B cell (primary cell): Measurements from ENCODE around the gene SKAP1. TPM values are rescaled to one million over a fixed set of nuclear protein-coding genes. Genes with fewer than 3 reads are reported as not detected.

Source experiments
- ATAC-seq: fragments of 200-7000 bp; cut with Tn5 transposase; one replicate; pipeline ENCODE4 v1.10.0; 2021; ENCODE audit warnings: low read depth, mild to moderate bottlenecking, moderate number of reproducible peaks, moderate library complexity
- CTCF ChIA-PET: fragments of 350-600 bp; sonication (Branson Sonifier 250); formaldehyde crosslinking; loops from one replicate; lab custom pipeline; 2021; ENCODE audit warnings: antibody characterized with exemption, inconsistent platforms; lab: Charles Lee
- POLR2A ChIA-PET: fragments of 350-600 bp; sonication (Branson Sonifier 250); formaldehyde crosslinking; loops from one replicate; lab custom pipeline; 2021; ENCODE audit warnings: antibody characterized with exemption; lab: Charles Lee
- DNase-seq: peaks from one replicate; pipeline ENCODE4 v3.0.0; 2013
- H2AFZ ChIP-seq: 2 replicates; pipeline ENCODE4 v1.6.1; 2012; ENCODE audit warnings: mild to moderate bottlenecking, low read depth, low read length; ENCODE audit not compliant: insufficient read depth, poor library complexity, severe bottlenecking
- H3K27ac ChIP-seq, 2 donors: 1 replicate in 1 of 2; 2 replicates in 1 of 2; pipeline ENCODE4 v1.5.1; 2012 to 2013; ENCODE audit warnings: low read length in 2 of 2, mild to moderate bottlenecking in 2 of 2, moderate library complexity in 1 of 2
- H3K27me3 ChIP-seq, 4 experiments: fragments of 200-600 bp in 1 of 4; sonication (generic) in 1 of 4; replicated peaks in 1 of 4; 1 replicate in 2 of 4; 2 replicates in 2 of 4; pipeline versions ENCODE4 v1.6.1 to v1.7.0; 2013 to 2016; ENCODE audit warnings: low read length in 3 of 4, mild to moderate bottlenecking in 2 of 4, mixed read lengths in 1 of 4, moderate library complexity in 1 of 4; ENCODE audit not compliant: insufficient read depth in 4 of 4, control insufficient read depth in 3 of 4; ENCODE audit errors: control extremely low read depth in 1 of 4
- H3K36me3 ChIP-seq, 2 experiments: replicated peaks in 1 of 2; 1 replicate in 1 of 2; 2 replicates in 1 of 2; pipeline versions ENCODE4 v1.6.1 to v1.7.1; 2013; ENCODE audit warnings: low read length in 1 of 2; ENCODE audit not compliant: insufficient read depth in 2 of 2, control insufficient read depth in 1 of 2; ENCODE audit errors: control extremely low read depth in 1 of 2, extremely low read depth in 1 of 2
- H3K4me1 ChIP-seq, 2 donors: fragments of 200-600 bp in 1 of 2; sonication (generic) in 1 of 2; 1 replicate in 1 of 2; 2 replicates in 1 of 2; pipeline versions ENCODE4 v1.5.1 to v1.6.1; 2013 to 2017; ENCODE audit warnings: low read length in 2 of 2; ENCODE audit not compliant: control insufficient read depth in 2 of 2, insufficient read depth in 2 of 2
- H3K4me2 ChIP-seq: replicated peaks from 2 replicates; pipeline ENCODE3; 2012; ENCODE audit warnings: mild to moderate bottlenecking, low read depth, low read length; ENCODE audit not compliant: poor library complexity, severe bottlenecking
- H3K4me3 ChIP-seq, 5 experiments: fragments of 200-600 bp in 1 of 5; sonication (generic) in 1 of 5; 1 replicate in 3 of 5; 2 replicates in 2 of 5; pipeline versions ENCODE4 v1.5.1 to v1.7.0; 2011 to 2016; ENCODE audit warnings: low read length in 4 of 5, mild to moderate bottlenecking in 4 of 5, low read depth in 2 of 5, control low read depth in 1 of 5, moderate library complexity in 1 of 5; ENCODE audit not compliant: insufficient read depth in 1 of 5; ENCODE audit errors: control extremely low read depth in 1 of 5, extremely low read depth in 1 of 5
- H3K79me2 ChIP-seq: fragments of 200-600 bp; sonication (generic); one replicate; pipeline ENCODE4 v1.6.0; 2016; ENCODE audit warnings: low read length; ENCODE audit not compliant: control insufficient read depth, insufficient read depth
- H3K9ac ChIP-seq: fragments of 200-600 bp; sonication (generic); 2 replicates; pipeline ENCODE4 v1.6.1; 2017; ENCODE audit warnings: mild to moderate bottlenecking, low read length, moderate library complexity
- H3K9me3 ChIP-seq, 3 donors: one replicate each; pipeline versions ENCODE4 v1.6.1 to v1.7.1; 2013; ENCODE audit warnings: low read length in 2 of 3; ENCODE audit not compliant: control insufficient read depth in 2 of 3, insufficient read depth in 1 of 3; ENCODE audit errors: control extremely low read depth in 1 of 3
- H4K20me1 ChIP-seq: 2 replicates; pipeline ENCODE4 v1.6.0; 2012; ENCODE audit warnings: mild to moderate bottlenecking, low read length; ENCODE audit not compliant: insufficient read depth, control insufficient read depth, poor library complexity, severe bottlenecking
- H3K27ac Mint-ChIP-seq: one replicate; pipeline ENCODE4 v1.8.0; 2021; ENCODE audit warnings: mixed read lengths
- H3K27me3 Mint-ChIP-seq: one replicate; pipeline ENCODE4 v1.8.0; 2021; ENCODE audit warnings: mixed read lengths
- H3K4me1 Mint-ChIP-seq: one replicate; pipeline ENCODE4 v1.8.0; 2021; ENCODE audit warnings: mixed read lengths
- H3K4me3 Mint-ChIP-seq: one replicate; pipeline ENCODE4 v1.8.0; 2021; ENCODE audit warnings: mixed read lengths
- H3K9me3 Mint-ChIP-seq: one replicate; pipeline ENCODE4 v1.8.0; 2022; ENCODE audit warnings: mixed read lengths; ENCODE audit not compliant: insufficient read depth
- CTCF ChIP-seq: fragments of 200-600 bp; IDR thresholded peaks from one replicate; pipeline ENCODE4 v1.8.0; 2022; ENCODE audit warnings: antibody characterized with exemption, mild to moderate bottlenecking
- EZH2 ChIP-seq: IDR thresholded peaks from 2 replicates; pipeline ENCODE4 v1.6.1; 2012; ENCODE audit warnings: borderline replicate concordance, low read depth, mild to moderate bottlenecking, moderate library complexity, low read length; ENCODE audit not compliant: insufficient read depth, poor library complexity, severe bottlenecking
- WGBS: methylation state at CpG from one replicate; pipeline ENCODE4 v1.1.5; 2013; ENCODE audit warnings: missing lambda C conversion rate; ENCODE audit not compliant: insufficient coverage; 5-methylcytosine and 5-hydroxymethylcytosine counted together
- intact Hi-C: fragments of 100-400 bp; cut with micrococcal nuclease; formaldehyde crosslinking; loops from one replicate; pipeline ENCODE4 v1.10.0; 2022
- polyA plus RNA-seq: library from polyadenylated mRNA; depleted of rRNA; stranded (reverse); fragments of >200 nt; gene quantifications from 2 replicates; pipeline ENCODE4 v1.2.3, GENCODE V29; 2012
- total RNA-seq, 2 donors: library from RNA; stranded (reverse); fragments of 120-200 nt in 1 of 2; gene quantifications; 1 replicate in 1 of 2; 2 replicates in 1 of 2; pipeline versions ENCODE4 v1.2.3 to v1.2.4, GENCODE V29; 2013 to 2022

Gene SKAP1
- total and polyA plus RNA-seq, 2 donors (not counting 1 experiment from before 2014, with no cell fraction given) = 33.1 to 37.3 TPM

- ChIA-PET POLR2A (no interaction called here), CTCF (interaction anchor here (1.2 kb wide), 1 partner anchor 34 kb away, joined by 3 read pairs; no protein-coding TSS in a partner anchor)
- Histone ChIP-seq H4K20me1 (no peaks in the 10 kb centered on the region), H3K27me3 (no peaks in the 10 kb centered on the region), H3K36me3 (peaks cover 0 to 22% of the 10 kb centered on the region in 2 experiments), H3K4me3 (no peak overlapping the region), H3K4me2 (no peak overlapping the region), H3K27ac (no peak overlapping the region), H2AFZ (no peak overlapping the region), H3K9ac (no peak overlapping the region), H3K79me2 (no peaks in the 10 kb centered on the region), H3K4me1 (no peaks in the 10 kb centered on the region), H3K9me3 (no peaks in the 10 kb centered on the region)
- Mint-ChIP-seq H3K4me1 (no peaks in the 10 kb centered on the region), H3K27ac (no peak overlapping the region), H3K4me3 (no peak overlapping the region), H3K9me3 (no peaks in the 10 kb centered on the region), H3K27me3 (peaks cover 3% of the 10 kb centered on the region)
- 86% methylated on average over 1 of the region's 4 CpGs for WGBS
- no peak for ATAC-seq
- intact Hi-C loops = no loop called here
- DNase-seq = no peak
- TF ChIP-seq CTCF (no peak), EZH2 (no peak)
These were observed 237.7 kb downstream of the SKAP1 start for GRCh38 chr17:48192321-48192731.

- H3K4me3 ChIP-seq = no peak overlapping the region
- H3K4me1 ChIP-seq = no peaks in the 10 kb centered on the region
- H3K4me2 ChIP-seq = no peak overlapping the region
- TF ChIP-seq CTCF (no peak), EZH2 (no peak)
- H3K9me3 Mint-ChIP-seq = no peaks in the 10 kb centered on the region
- H3K9ac ChIP-seq = no peak overlapping the region
- no peaks in the 10 kb centered on the region for H3K27me3 ChIP-seq
- H2AFZ ChIP-seq = no peak overlapping the region
- no peaks in the 10 kb centered on the region for H3K79me2 ChIP-seq
- CTCF ChIA-PET = interaction anchor here (1.2 kb wide), 1 partner anchor 33 kb away, joined by 3 read pairs; no protein-coding TSS in a partner anchor
- WGBS = no CpG with 5 or more reads among the region's 1 CpG
- peaks cover 0 to 26% of the 10 kb centered on the region in 2 experiments for H3K36me3 ChIP-seq
- no peak overlapping the region for H3K4me3 Mint-ChIP-seq
- intact Hi-C loops = no loop called here
- peaks cover 3% of the 10 kb centered on the region for H3K27me3 Mint-ChIP-seq
- H3K4me1 Mint-ChIP-seq = no peaks in the 10 kb centered on the region
- H4K20me1 ChIP-seq = no peaks in the 10 kb centered on the region
- no peaks in the 10 kb centered on the region for H3K9me3 ChIP-seq
- no peak for DNase-seq
- ATAC-seq = no peak
- no peak overlapping the region for H3K27ac Mint-ChIP-seq
- POLR2A ChIA-PET = no interaction called here
- no peak overlapping the region for H3K27ac ChIP-seq
These were observed 238.7 kb downstream of the SKAP1 start for GRCh38 chr17:48191362-48191761.
